HEK293 (cell line): ENCODE measurements around the gene HCN4.

Source experiments
- ATF2 ChIP-seq: fragments of 450-650 bp; formaldehyde crosslinking; IDR thresholded peaks from 2 replicates; pipeline ENCODE4 v1.5.1; 2016; ENCODE audit warnings: missing biosample characterization, missing genetic modification characterization, low read depth
- CTCF ChIP-seq: fragments of 450-650 bp; formaldehyde crosslinking; IDR thresholded peaks from 2 replicates; pipeline ENCODE4 v1.5.1; 2016; ENCODE audit warnings: missing biosample characterization, missing genetic modification characterization
- MEIS1 ChIP-seq: sonication (generic); formaldehyde crosslinking; IDR thresholded peaks from 2 replicates; pipeline ENCODE4 v1.8.1; 2022; ENCODE audit warnings: missing genetic modification reagents, mild to moderate bottlenecking, borderline replicate concordance
- PRDM1 ChIP-seq: fragments of 450-650 bp; formaldehyde crosslinking; IDR thresholded peaks from 2 replicates; pipeline ENCODE4; 2016; ENCODE audit warnings: missing biosample characterization, missing genetic modification characterization
- TCF7L2 ChIP-seq: IDR thresholded peaks from 2 replicates; pipeline ENCODE4 v1.6.1; 2011; ENCODE audit warnings: low read depth, mild to moderate bottlenecking, inconsistent platforms, low read length, moderate library complexity, borderline replicate concordance
- ZBTB49 ChIP-seq: fragments of 450-650 bp; formaldehyde crosslinking; IDR thresholded peaks from 2 replicates; pipeline ENCODE4 v1.5.1; 2016; ENCODE audit warnings: missing biosample characterization, missing genetic modification characterization, low read depth
- ZBTB8A ChIP-seq: fragments of 450-650 bp; formaldehyde crosslinking; IDR thresholded peaks from 2 replicates; pipeline ENCODE4 v1.5.1; 2016; ENCODE audit warnings: missing biosample characterization, missing genetic modification characterization
- ZNF146 ChIP-seq: fragments of 450-650 bp; formaldehyde crosslinking; IDR thresholded peaks from 2 replicates; pipeline ENCODE4 v1.5.1; 2016; ENCODE audit warnings: missing biosample characterization, missing genetic modification characterization
- ZNF221 ChIP-seq: fragments of 450-650 bp; formaldehyde crosslinking; IDR thresholded peaks from 2 replicates; pipeline ENCODE4 v1.5.1; 2017; ENCODE audit warnings: missing biosample characterization, missing genetic modification characterization, borderline replicate concordance
- ZNF266 ChIP-seq: fragments of 450-650 bp; formaldehyde crosslinking; IDR thresholded peaks from 2 replicates; pipeline ENCODE4 v1.5.1; 2016; ENCODE audit warnings: missing biosample characterization, missing genetic modification characterization, low read depth
- ZNF324 ChIP-seq: fragments of 450-650 bp; formaldehyde crosslinking; IDR thresholded peaks from 2 replicates; pipeline ENCODE4 v1.5.1; 2016; ENCODE audit warnings: missing biosample characterization, missing genetic modification characterization
- ZNF639 ChIP-seq: fragments of 450-650 bp; formaldehyde crosslinking; IDR thresholded peaks from 2 replicates; pipeline ENCODE4 v1.5.1; 2016; ENCODE audit warnings: missing biosample characterization, missing genetic modification characterization
- ZNF843 ChIP-seq: fragments of 450-650 bp; formaldehyde crosslinking; IDR thresholded peaks from 2 replicates; pipeline ENCODE4 v1.5.1; 2016; ENCODE audit warnings: missing biosample characterization, missing genetic modification characterization

- TF ChIP-seq TCF7L2 (no peak), ZNF221 (no peak), ATF2 (tag by site-specific recombination) (no peak), ZBTB49 (tag by site-specific recombination) (no peak), CTCF (tag by site-specific recombination) (no peak), ZNF639 (tag by site-specific recombination) (no peak), ZNF843 (tag by site-specific recombination) (no peak), PRDM1 (tag by site-specific recombination) (no peak), ZNF266 (tag by site-specific recombination) (no peak), ZBTB8A (tag by site-specific recombination) (no peak), MEIS1 (CRISPR knock-in tag) (no peak), ZNF146 (tag by site-specific recombination) (no peak), ZNF324 (tag by site-specific recombination) (no peak)
Observed at GRCh38 chr15:73367624-73368300, 996 bp downstream of the HCN4 start.
